MM.1S (cell line): Measurements from ENCODE around the gene MYRIP.

ENCODE experiments used
- DNase-seq: peaks from one replicate; pipeline ENCODE4 v3.0.0-alpha.2; 2015
- H2AFZ ChIP-seq: fragments of 300-600 bp; sonication (generic); 2 replicates; pipeline ENCODE4 v1.6.0; 2016; ENCODE audit warnings: antibody characterized with exemption, low read length
- H3F3A ChIP-seq: fragments of 300-600 bp; sonication (generic); 2 replicates; pipeline ENCODE4 v1.6.1; 2016; ENCODE audit warnings: mild to moderate bottlenecking, antibody characterized with exemption, low read length, moderate library complexity, mixed read lengths; ENCODE audit not compliant: insufficient read depth
- H3K27ac ChIP-seq: fragments of 300-600 bp; sonication (generic); 2 replicates; pipeline ENCODE4 v1.5.1; 2016; ENCODE audit warnings: mild to moderate bottlenecking, low read length
- H3K27me3 ChIP-seq: fragments of 300-600 bp; sonication (generic); replicated peaks from 2 replicates; pipeline ENCODE4 v1.6.0; 2016; ENCODE audit warnings: low read length; ENCODE audit not compliant: insufficient read depth
- H3K36me3 ChIP-seq: fragments of 300-600 bp; sonication (generic); replicated peaks from 2 replicates; pipeline ENCODE4 v1.6.1; 2016; ENCODE audit warnings: mild to moderate bottlenecking, low read length, mixed read lengths; ENCODE audit not compliant: insufficient read depth
- H3K4me1 ChIP-seq: fragments of 300-600 bp; sonication (generic); 2 replicates; pipeline ENCODE4 v1.6.1; 2016; ENCODE audit warnings: low read length, mixed read lengths
- H3K4me2 ChIP-seq: fragments of 300-600 bp; sonication (generic); 2 replicates; pipeline ENCODE4 v1.6.0; 2016; ENCODE audit warnings: low read depth, low read length
- H3K4me3 ChIP-seq: fragments of 300-600 bp; sonication (generic); 2 replicates; pipeline ENCODE4 v1.5.1; 2016; ENCODE audit warnings: low read length, mixed read lengths
- H3K79me2 ChIP-seq: fragments of 300-600 bp; sonication (generic); 2 replicates; pipeline ENCODE4 v1.6.1; 2016; ENCODE audit warnings: mixed run types, low read length, mixed read lengths
- H3K9ac ChIP-seq: fragments of 300-600 bp; sonication (generic); 2 replicates; pipeline ENCODE4 v1.6.1; 2016; ENCODE audit warnings: low read length, mixed read lengths
- H3K9me2 ChIP-seq: fragments of 300-600 bp; sonication (generic); replicated peaks from 2 replicates; pipeline ENCODE4 v1.6.1; 2016; ENCODE audit warnings: mild to moderate bottlenecking, low read length, mixed read lengths; ENCODE audit not compliant: insufficient read depth
- H3K9me3 ChIP-seq: fragments of 300-600 bp; sonication (generic); replicated peaks from 2 replicates; pipeline ENCODE4 v1.6.1; 2016; ENCODE audit warnings: mild to moderate bottlenecking, low read length, mixed read lengths; ENCODE audit not compliant: insufficient read depth
- H4K20me1 ChIP-seq: fragments of 300-600 bp; sonication (generic); 2 replicates; pipeline ENCODE4 v1.6.1; 2016; ENCODE audit warnings: mild to moderate bottlenecking, low read length, moderate library complexity, mixed read lengths; ENCODE audit not compliant: insufficient read depth
- CTCF ChIP-seq: fragments of 300-600 bp; sonication (generic); IDR thresholded peaks from 2 replicates; pipeline ENCODE4 v1.5.1; 2016; ENCODE audit warnings: antibody characterized with exemption, low read length, mixed read lengths
- EZH2 ChIP-seq: fragments of 300-600 bp; sonication (generic); optimal IDR thresholded peaks from 2 replicates; pipeline ENCODE3; 2017; ENCODE audit warnings: low read depth, mild to moderate bottlenecking, antibody characterized with exemption, low read length, mixed read lengths
- EZH2phosphoT487 ChIP-seq: fragments of 300-600 bp; sonication (generic); IDR thresholded peaks from 2 replicates; pipeline ENCODE4 v1.6.1; 2018; ENCODE audit warnings: antibody characterized with exemption, low read length

MYRIP gene

GRCh38 chr3:39879581-39879980 lies 70.2 kb downstream of the MYRIP start:
- H3F3A ChIP-seq, result no peaks in the 10 kb centered on the region
- no peaks in the 10 kb centered on the region for H3K9me2 ChIP-seq
- H3K9ac ChIP-seq, result no peak overlapping the region
- no peaks in the 10 kb centered on the region for H3K9me3 ChIP-seq
- TF ChIP-seq EZH2, result no peak
- no peak for TF ChIP-seq CTCF
- TF ChIP-seq EZH2phosphoT487, result no peak
- DNase-seq, result no peak
- H3K4me3 ChIP-seq, result no peak overlapping the region
- no peak overlapping the region for H2AFZ ChIP-seq
- H3K4me2 ChIP-seq, result no peak overlapping the region
- H3K36me3 ChIP-seq, result no peaks in the 10 kb centered on the region
- H3K4me1 ChIP-seq, result no peaks in the 10 kb centered on the region
- no peaks in the 10 kb centered on the region for H4K20me1 ChIP-seq
- H3K27me3 ChIP-seq, result no peaks in the 10 kb centered on the region
- H3K27ac ChIP-seq, result no peak overlapping the region
- no peaks in the 10 kb centered on the region for H3K79me2 ChIP-seq

DNA sequence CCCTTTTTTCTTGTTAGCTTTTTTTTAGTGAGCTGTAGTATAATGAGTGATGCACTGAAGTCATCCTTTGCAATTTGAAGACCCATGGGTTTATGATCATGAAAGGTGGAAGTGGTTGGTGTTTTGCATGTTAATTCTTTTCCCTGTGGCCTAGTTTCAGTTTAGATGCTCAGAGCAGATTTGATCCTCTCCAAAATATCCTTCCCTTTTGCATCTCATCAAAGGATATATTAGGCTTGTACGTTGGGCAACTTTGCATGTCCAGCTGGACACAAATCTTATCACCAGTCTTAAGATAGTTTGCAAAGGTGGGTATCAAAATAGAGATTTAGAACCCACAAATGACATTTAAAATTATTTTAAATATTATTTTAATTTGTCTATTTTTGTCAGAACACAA lies 72.7 kb downstream of the MYRIP start:
- no peak overlapping the region for H2AFZ ChIP-seq
- no peaks in the 10 kb centered on the region for H3K27me3 ChIP-seq
- H3K4me3 ChIP-seq, result no peak overlapping the region
- no peak overlapping the region for H3K9ac ChIP-seq
- no peak overlapping the region for H3K27ac ChIP-seq
- H3K9me3 ChIP-seq, result no peaks in the 10 kb centered on the region
- H3K9me2 ChIP-seq, result no peaks in the 10 kb centered on the region
- no peak for TF ChIP-seq EZH2
- no peak for TF ChIP-seq CTCF
- no peak for TF ChIP-seq EZH2phosphoT487
- no peak overlapping the region for H3K4me2 ChIP-seq
- H3K4me1 ChIP-seq, result no peaks in the 10 kb centered on the region
- H3K79me2 ChIP-seq, result no peaks in the 10 kb centered on the region
- H3K36me3 ChIP-seq, result no peaks in the 10 kb centered on the region
- no peaks in the 10 kb centered on the region for H4K20me1 ChIP-seq
- no peaks in the 10 kb centered on the region for H3F3A ChIP-seq
- no peak for DNase-seq

DNA sequence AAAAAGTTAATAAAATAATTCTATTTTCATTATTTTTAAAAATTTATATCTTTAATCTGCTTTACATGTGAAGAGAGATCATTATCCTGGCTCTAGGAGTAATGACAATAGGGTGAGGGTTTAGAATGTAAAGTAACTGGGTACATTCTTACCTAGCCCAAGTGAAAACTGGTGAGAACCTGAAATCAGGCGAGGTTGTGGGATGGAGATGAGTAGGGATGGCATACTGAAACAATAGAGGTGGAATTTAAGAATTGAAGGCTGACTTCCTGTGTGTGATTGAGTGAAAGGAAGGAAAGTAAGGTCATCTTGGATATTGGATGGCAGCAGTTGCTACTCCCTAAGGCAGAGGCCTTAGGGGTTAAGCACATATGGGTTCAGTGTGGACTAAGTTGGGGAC lies 82.7 kb downstream of the MYRIP start:
- H3K4me1 ChIP-seq, result no peaks in the 10 kb centered on the region
- H3K27ac ChIP-seq, result no peak overlapping the region
- H3F3A ChIP-seq, result no peaks in the 10 kb centered on the region
- no peak for TF ChIP-seq EZH2phosphoT487
- TF ChIP-seq CTCF, result no peak
- TF ChIP-seq EZH2, result no peak
- no peaks in the 10 kb centered on the region for H3K36me3 ChIP-seq
- H3K9me3 ChIP-seq, result no peaks in the 10 kb centered on the region
- H3K4me3 ChIP-seq, result no peak overlapping the region
- no peaks in the 10 kb centered on the region for H4K20me1 ChIP-seq
- H3K9ac ChIP-seq, result no peak overlapping the region
- H3K79me2 ChIP-seq, result no peaks in the 10 kb centered on the region
- no peak overlapping the region for H3K4me2 ChIP-seq
- no peaks in the 10 kb centered on the region for H3K27me3 ChIP-seq
- no peak for DNase-seq
- no peak overlapping the region for H2AFZ ChIP-seq
- H3K9me2 ChIP-seq, result no peaks in the 10 kb centered on the region
